Gastrocnemius medialis (tissue), 4 donors: Measurements from ENCODE around the gene GNG3. TPM values are rescaled to one million over a fixed set of nuclear protein-coding genes. Genes with fewer than 3 reads are reported as not detected.
A peak's percentile ranks its signal among the peaks of the same experiment; 100 is the strongest.

ENCODE experiments used
- ATAC-seq, 2 donors: fragments of 150-250 bp; one replicate each; pipeline ENCODE4 v1.9.1; 2016
- DNase-seq, 2 donors: peaks; one replicate each; pipeline ENCODE4 v3.0.0-alpha.2; 2019
- H3K27ac ChIP-seq, 4 donors: fragments of 200-600 bp; sonication (generic); 1 replicate in 1 of 4; 2 replicates in 3 of 4; pipeline ENCODE4 v1.5.1; 2016 to 2018; ENCODE audit warnings: mild to moderate bottlenecking in 2 of 4, moderate library complexity in 1 of 4
- H3K27me3 ChIP-seq, 3 donors: fragments of 200-600 bp; sonication (generic) in 2 of 3; 1 replicate in 1 of 3; 2 replicates in 2 of 3; pipeline versions ENCODE4 v1.5.1 to v1.6.0; 2016 to 2019; ENCODE audit warnings: mild to moderate bottlenecking in 1 of 3, moderate library complexity in 1 of 3
- H3K36me3 ChIP-seq, 2 donors: fragments of 200-600 bp; sonication (generic) in 1 of 2; one replicate each; pipeline ENCODE4 v1.5.1; 2017 to 2018
- H3K4me1 ChIP-seq, 2 donors: fragments of 200-600 bp; sonication (generic) in 1 of 2; one replicate each; pipeline ENCODE4 v1.5.1; 2016 to 2017; ENCODE audit warnings: mild to moderate bottlenecking in 2 of 2
- H3K4me3 ChIP-seq, 4 donors: fragments of 200-600 bp; sonication (generic) in 3 of 4; 1 replicate in 1 of 4; 2 replicates in 3 of 4; pipeline ENCODE4 v1.5.1; 2016 to 2019; ENCODE audit warnings: mild to moderate bottlenecking in 2 of 4
- H3K9me3 ChIP-seq, 3 donors: fragments of 200-600 bp; sonication (generic) in 2 of 3; 1 replicate in 1 of 3; 2 replicates in 2 of 3; pipeline ENCODE4 v1.5.1; 2016 to 2019
- CTCF ChIP-seq, 5 experiments: fragments of 450-650 bp in 3 of 5; fragments of 200-600 bp in 2 of 5; sonication (generic) in 2 of 5; IDR thresholded peaks in 4 of 5; conservative IDR thresholded peaks in 1 of 5; 1 replicate in 4 of 5; 2 replicates in 1 of 5; pipeline ENCODE4 v1.5.1; 2016 to 2019; ENCODE audit warnings: antibody characterized with exemption in 5 of 5, mild to moderate bottlenecking in 3 of 5, moderate library complexity in 3 of 5
- POLR2A ChIP-seq, 2 donors: fragments of 450-650 bp; IDR thresholded peaks; one replicate each; pipeline ENCODE4 v1.6.1; 2017; ENCODE audit warnings: antibody characterized with exemption in 2 of 2, mild to moderate bottlenecking in 2 of 2, moderate library complexity in 2 of 2
- in situ Hi-C, 4 donors: fragments of 200-750 bp; cut with MboI; loops; one replicate each; pipeline versions ENCODE4 v1.15.0 to v1.8.0; 2017; ENCODE audit warnings: low sequenced_read_pairs in 4 of 4
- intact Hi-C: fragments of 100-400 bp; cut with DNase I; formaldehyde crosslinking; loops from one replicate; pipeline ENCODE4 v1.15.1; 2023; ENCODE audit warnings: low total_unique reads
- total RNA-seq, 4 donors: library from RNA; depleted of rRNA; stranded (reverse); fragments of >200 nt; gene quantifications; one replicate each; pipeline versions ENCODE4 v1.1.0 to v1.2.3, GENCODE V29; 2016

GNG3 gene
- total RNA-seq, 4 donors from 2014 or later: not detected

DNA sequence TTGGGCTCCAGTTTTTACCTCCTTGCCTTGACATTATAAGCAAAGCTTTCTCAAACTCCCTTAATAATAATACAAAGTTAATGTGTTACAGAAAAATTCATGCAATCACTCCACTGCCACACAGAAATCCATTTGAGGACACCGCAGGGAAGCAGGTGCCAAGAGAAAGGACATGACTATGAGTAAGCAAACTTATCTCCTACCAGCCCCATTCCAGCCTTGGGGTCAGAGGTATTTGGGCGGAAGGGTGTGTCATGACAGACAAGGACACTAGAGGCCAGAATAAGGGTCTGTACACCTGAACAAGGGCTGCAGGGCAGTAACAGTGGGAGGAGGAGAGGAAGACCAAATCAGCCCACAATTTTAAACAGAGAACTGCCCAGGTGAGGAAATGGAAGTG lies 5.9 kb downstream of the GNG3 start:
- TF ChIP-seq POLR2A (IDR thresholded peaks at IDR 0.05): no peak
- TF ChIP-seq CTCF (IDR thresholded peaks at IDR 0.05 in 4 of 5, conservative IDR thresholded peaks at IDR 0.05 in 1 of 5): no peak
- peaks cover 14 to 30% of the 10 kb centered on the region in 2 donors for H3K4me1 ChIP-seq
- H3K4me3 ChIP-seq: no peak overlapping the region
- in situ Hi-C loops (loop anchor here in 1 of 4 donors (25.0 kb wide), 1 partner anchor 101 kb away; the partner anchor contains the start of genes B3GAT3, EML3, MTA2 and ROM1), intact Hi-C loops (no loop called here)
- ATAC-seq: no peak
- H3K9me3 ChIP-seq: no peaks in the 10 kb centered on the region
- DNase-seq: no peak
- H3K36me3 ChIP-seq: peaks cover 0 to 63% of the 10 kb centered on the region in 2 donors
- H3K27me3 ChIP-seq: no peaks in the 10 kb centered on the region
- H3K27ac ChIP-seq: peak overlapping the region; percentile 42 to 74 (median 60)

DNA sequence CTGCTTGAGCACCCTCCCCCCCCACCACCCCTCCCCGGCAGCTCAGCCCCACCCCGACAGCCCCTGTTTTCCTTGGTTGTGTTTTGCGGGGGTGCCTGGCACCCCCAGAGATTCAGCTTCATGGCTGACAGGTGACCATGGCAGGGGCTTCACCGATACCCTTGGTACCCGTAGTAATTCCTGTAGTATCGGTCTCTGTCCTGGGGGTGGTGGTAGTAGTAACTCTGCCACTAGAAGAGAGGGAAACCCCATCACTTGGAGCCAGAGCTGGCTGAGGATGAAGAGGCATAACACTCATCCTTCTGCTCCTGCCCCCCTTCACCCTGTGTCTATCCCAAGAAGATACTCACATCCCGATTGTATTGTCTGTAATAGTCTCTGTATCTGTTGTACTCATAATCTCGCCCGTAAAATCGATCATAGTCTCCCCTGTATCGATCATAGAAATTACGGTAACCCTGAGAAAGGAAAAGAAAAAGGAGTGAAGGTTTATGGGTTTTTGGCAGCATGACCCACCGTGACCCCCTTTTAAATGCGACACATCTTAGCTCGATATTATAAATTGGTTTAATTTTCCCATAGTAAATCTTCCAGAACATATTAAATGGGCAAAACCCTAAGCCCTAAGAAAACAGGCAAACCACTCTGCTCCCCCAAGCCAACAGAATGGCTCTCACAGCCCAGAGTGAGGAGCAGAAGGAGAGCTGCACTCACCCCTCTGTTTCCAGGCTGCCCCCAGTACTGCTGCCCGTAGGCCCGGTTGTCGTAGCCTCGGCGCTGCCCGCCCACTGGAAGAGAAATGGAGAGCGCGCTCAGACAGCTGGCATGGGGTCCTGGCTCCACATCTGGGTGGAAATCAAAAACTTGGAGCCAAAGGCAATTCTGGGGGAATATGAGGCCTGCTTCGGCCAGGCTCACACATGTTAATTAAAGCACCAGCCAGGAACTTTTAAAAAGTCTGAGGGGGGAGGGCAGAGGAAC lies 8.0 kb downstream of the GNG3 start:
- intact Hi-C loops (no loop called here), in situ Hi-C loops (loop anchor here in 1 of 4 donors (25.0 kb wide), 1 partner anchor 103 kb away; the partner anchor contains the start of genes B3GAT3, EML3, MTA2 and ROM1)
- H3K9me3 ChIP-seq: no peaks in the 10 kb centered on the region
- H3K36me3 ChIP-seq: peaks cover 3 to 82% of the 10 kb centered on the region in 2 donors
- H3K4me3 ChIP-seq: no peak overlapping the region
- H3K27ac ChIP-seq: peak overlapping the region in 2 of 4 donors; percentile 11 to 41
- H3K4me1 ChIP-seq: peaks cover 0 to 19% of the 10 kb centered on the region in 2 donors
- DNase-seq: no peak
- ATAC-seq: no peak
- TF ChIP-seq CTCF (IDR thresholded peaks at IDR 0.05 in 4 of 5, conservative IDR thresholded peaks at IDR 0.05 in 1 of 5) (no peak), POLR2A (IDR thresholded peaks at IDR 0.05) (no peak)
- no peaks in the 10 kb centered on the region for H3K27me3 ChIP-seq

- no peak for DNase-seq
- Histone ChIP-seq H3K27ac (peak overlapping the region in 2 of 4 donors; percentile 11 to 41), H3K4me1 (peaks cover 0 to 15% of the 10 kb centered on the region in 2 donors), H3K27me3 (no peaks in the 10 kb centered on the region), H3K4me3 (no peak overlapping the region), H3K36me3 (peaks cover 3 to 82% of the 10 kb centered on the region in 2 donors), H3K9me3 (no peaks in the 10 kb centered on the region)
- intact Hi-C loops (no loop called here), in situ Hi-C loops (loop anchor here in 1 of 4 donors (25.0 kb wide), 1 partner anchor 104 kb away; the partner anchor contains the start of genes B3GAT3, EML3, MTA2 and ROM1)
- no peak for TF ChIP-seq CTCF (IDR thresholded peaks at IDR 0.05 in 4 of 5, conservative IDR thresholded peaks at IDR 0.05 in 1 of 5)
- TF ChIP-seq POLR2A (IDR thresholded peaks at IDR 0.05): no peak
- no peak for ATAC-seq
Observed at GRCh38 chr11:62716206-62716605, 8.7 kb downstream of the GNG3 start.

GRCh38 chr11:62716816-62717215 lies 9.3 kb downstream of the GNG3 start:
- Histone ChIP-seq H3K27ac (peak overlapping the region in 2 of 4 donors; percentile 4 to 41), H3K4me1 (peaks cover 0 to 15% of the 10 kb centered on the region in 2 donors), H3K9me3 (no peaks in the 10 kb centered on the region), H3K27me3 (no peaks in the 10 kb centered on the region), H3K4me3 (no peak overlapping the region), H3K36me3 (peaks cover 8 to 87% of the 10 kb centered on the region in 2 donors)
- DNase-seq (no peak), ATAC-seq (no peak)
- in situ Hi-C loops: loop anchor here in 1 of 4 donors (25.0 kb wide), 1 partner anchor 105 kb away; the partner anchor contains the start of genes B3GAT3, EML3, MTA2 and ROM1
- no peak for TF ChIP-seq CTCF (IDR thresholded peaks at IDR 0.05 in 4 of 5, conservative IDR thresholded peaks at IDR 0.05 in 1 of 5)
- no peak for TF ChIP-seq POLR2A (IDR thresholded peaks at IDR 0.05)
- intact Hi-C loops: no loop called here
